HCT116 (cell line): ENCODE data around the gene LCN6.

ENCODE experiments used
- FOSL1 ChIP-seq: IDR thresholded peaks from 2 replicates; pipeline ENCODE4 v1.6.1; 2012; ENCODE audit warnings: low read depth
- TF ChIP-seq, protein P1 (sequence below), 3 experiments: fragments of 200-600 bp in 1 of 3; sonication (generic) in 1 of 3; IDR thresholded peaks in 2 of 3; conservative IDR thresholded peaks in 1 of 3; 2 replicates each; pipeline ENCODE4 v1.5.1; 2012 to 2017; ENCODE audit warnings: low read depth in 2 of 3, low read length in 2 of 3, antibody characterized with exemption in 1 of 3, borderline replicate concordance in 1 of 3, control low read depth in 1 of 3, mild to moderate bottlenecking in 1 of 3, mixed read lengths in 1 of 3, mixed run types in 1 of 3, moderate library complexity in 1 of 3; ENCODE audit not compliant: insufficient read depth in 1 of 3
- TF ChIP-seq, protein P2 (sequence below): IDR thresholded peaks from 2 replicates; pipeline ENCODE4 v1.6.1; 2011; ENCODE audit warnings: mild to moderate bottlenecking, low read length, moderate library complexity; ENCODE audit not compliant: insufficient replicate concordance; ENCODE audit errors: extremely low read depth

DNA sequence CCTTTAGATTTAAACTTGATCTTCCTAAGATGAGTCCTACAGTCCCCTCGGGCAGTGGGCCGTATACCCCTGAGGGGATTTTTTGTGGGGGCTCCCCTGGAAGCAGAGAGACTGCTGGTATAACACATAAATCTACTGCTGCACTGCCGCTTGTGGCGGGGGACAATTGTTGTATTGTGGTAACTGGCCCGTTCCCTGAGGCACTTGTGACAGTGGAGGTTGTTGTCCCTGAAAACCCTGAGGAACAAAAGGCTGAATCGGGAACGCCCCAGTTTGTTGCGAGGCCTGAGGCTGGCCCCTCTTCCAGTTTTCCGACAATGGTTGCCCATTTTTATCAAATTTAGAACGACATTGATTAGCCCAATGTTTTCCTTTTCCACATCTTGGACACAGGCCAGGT lies 38.1 kb upstream of the LCN6 start:
- TF ChIP-seq, protein P1, sequence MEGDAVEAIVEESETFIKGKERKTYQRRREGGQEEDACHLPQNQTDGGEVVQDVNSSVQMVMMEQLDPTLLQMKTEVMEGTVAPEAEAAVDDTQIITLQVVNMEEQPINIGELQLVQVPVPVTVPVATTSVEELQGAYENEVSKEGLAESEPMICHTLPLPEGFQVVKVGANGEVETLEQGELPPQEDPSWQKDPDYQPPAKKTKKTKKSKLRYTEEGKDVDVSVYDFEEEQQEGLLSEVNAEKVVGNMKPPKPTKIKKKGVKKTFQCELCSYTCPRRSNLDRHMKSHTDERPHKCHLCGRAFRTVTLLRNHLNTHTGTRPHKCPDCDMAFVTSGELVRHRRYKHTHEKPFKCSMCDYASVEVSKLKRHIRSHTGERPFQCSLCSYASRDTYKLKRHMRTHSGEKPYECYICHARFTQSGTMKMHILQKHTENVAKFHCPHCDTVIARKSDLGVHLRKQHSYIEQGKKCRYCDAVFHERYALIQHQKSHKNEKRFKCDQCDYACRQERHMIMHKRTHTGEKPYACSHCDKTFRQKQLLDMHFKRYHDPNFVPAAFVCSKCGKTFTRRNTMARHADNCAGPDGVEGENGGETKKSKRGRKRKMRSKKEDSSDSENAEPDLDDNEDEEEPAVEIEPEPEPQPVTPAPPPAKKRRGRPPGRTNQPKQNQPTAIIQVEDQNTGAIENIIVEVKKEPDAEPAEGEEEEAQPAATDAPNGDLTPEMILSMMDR (IDR thresholded peaks at IDR 0.05 in 2 of 3, conservative IDR thresholded peaks at IDR 0.05 in 1 of 3; ENCODE audit: borderline replicate concordance in 1 of 3, insufficient read depth in 1 of 3, low read depth in 2 of 3, low read length in 2 of 3): no peak
- TF ChIP-seq, protein P2, sequence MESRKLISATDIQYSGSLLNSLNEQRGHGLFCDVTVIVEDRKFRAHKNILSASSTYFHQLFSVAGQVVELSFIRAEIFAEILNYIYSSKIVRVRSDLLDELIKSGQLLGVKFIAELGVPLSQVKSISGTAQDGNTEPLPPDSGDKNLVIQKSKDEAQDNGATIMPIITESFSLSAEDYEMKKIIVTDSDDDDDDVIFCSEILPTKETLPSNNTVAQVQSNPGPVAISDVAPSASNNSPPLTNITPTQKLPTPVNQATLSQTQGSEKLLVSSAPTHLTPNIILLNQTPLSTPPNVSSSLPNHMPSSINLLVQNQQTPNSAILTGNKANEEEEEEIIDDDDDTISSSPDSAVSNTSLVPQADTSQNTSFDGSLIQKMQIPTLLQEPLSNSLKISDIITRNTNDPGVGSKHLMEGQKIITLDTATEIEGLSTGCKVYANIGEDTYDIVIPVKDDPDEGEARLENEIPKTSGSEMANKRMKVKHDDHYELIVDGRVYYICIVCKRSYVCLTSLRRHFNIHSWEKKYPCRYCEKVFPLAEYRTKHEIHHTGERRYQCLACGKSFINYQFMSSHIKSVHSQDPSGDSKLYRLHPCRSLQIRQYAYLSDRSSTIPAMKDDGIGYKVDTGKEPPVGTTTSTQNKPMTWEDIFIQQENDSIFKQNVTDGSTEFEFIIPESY: no peak
- TF ChIP-seq FOSL1: no peak
